Neuronal stem cell (in vitro differentiated cells): ENCODE measurements around the gene IRF2BPL.
A peak's percentile ranks its signal among the peaks of the same experiment; 100 is the strongest.
"Not testable (repeated sequence)": the region's sequence is repeated elsewhere in the genome, so short reads cannot be mapped to it uniquely, and the experiment has no call there.

Source experiments
- DNase-seq: peaks from one replicate; pipeline ENCODE4 v3.0.0-alpha.2; 2013; ENCODE audit warnings: low spot score
- H2AFZ ChIP-seq: one replicate; pipeline ENCODE4 v1.6.1; 2013; ENCODE audit warnings: mild to moderate bottlenecking, low read length, inconsistent platforms
- H2AK5ac ChIP-seq: 2 replicates; pipeline ENCODE4 v1.6.1; 2013; ENCODE audit warnings: low read depth, mild to moderate bottlenecking, inconsistent platforms, low read length, moderate library complexity, mixed read lengths
- H2BK120ac ChIP-seq: 2 replicates; pipeline ENCODE4 v1.6.1; 2013; ENCODE audit warnings: low read depth, mild to moderate bottlenecking, inconsistent platforms, low read length, moderate library complexity, mixed read lengths
- H2BK12ac ChIP-seq: one replicate; pipeline ENCODE4 v1.6.1; 2013; ENCODE audit warnings: low read length, inconsistent platforms
- H2BK15ac ChIP-seq: 2 replicates; pipeline ENCODE4 v1.6.1; 2013; ENCODE audit warnings: mild to moderate bottlenecking, low read length, inconsistent platforms, mixed read lengths
- H2BK5ac ChIP-seq: one replicate; pipeline ENCODE4 v1.6.1; 2013; ENCODE audit warnings: inconsistent platforms, mild to moderate bottlenecking, low read length, moderate library complexity
- H3K14ac ChIP-seq: one replicate; pipeline ENCODE4 v1.6.1; 2013; ENCODE audit warnings: low read length, inconsistent platforms
- H3K18ac ChIP-seq: 2 replicates; pipeline ENCODE4 v1.6.1; 2013; ENCODE audit warnings: low read length, inconsistent platforms
- H3K23ac ChIP-seq: 2 replicates; pipeline ENCODE4 v1.6.1; 2013; ENCODE audit warnings: low read depth, mild to moderate bottlenecking, mixed read lengths, low read length, inconsistent platforms; ENCODE audit not compliant: poor library complexity
- H3K27ac ChIP-seq: replicated peaks from 3 replicates; pipeline ENCODE4 v1.5.1; 2013; ENCODE audit warnings: low read length, inconsistent platforms
- H3K27me3 ChIP-seq, 3 experiments: 2 replicates each; pipeline ENCODE4 v1.6.1; 2013; ENCODE audit warnings: low read length in 3 of 3, mild to moderate bottlenecking in 2 of 3, inconsistent platforms in 1 of 3, low read depth in 1 of 3, mixed read lengths in 1 of 3, moderate library complexity in 1 of 3; ENCODE audit not compliant: control insufficient read depth in 3 of 3, insufficient read depth in 3 of 3
- H3K36me3 ChIP-seq, 2 donors: replicated peaks in 1 of 2; 2 replicates each; pipeline ENCODE4 v1.6.1; 2013; ENCODE audit warnings: low read length in 2 of 2; ENCODE audit not compliant: control insufficient read depth in 2 of 2, insufficient read depth in 2 of 2
- H3K4ac ChIP-seq: 2 replicates; pipeline ENCODE4 v1.6.1; 2013; ENCODE audit warnings: inconsistent platforms, mild to moderate bottlenecking, low read length, moderate library complexity
- H3K4me1 ChIP-seq, 2 donors: 1 replicate in 1 of 2; 2 replicates in 1 of 2; pipeline ENCODE4 v1.6.1; 2013; ENCODE audit warnings: low read length in 2 of 2, low read depth in 1 of 2; ENCODE audit not compliant: control insufficient read depth in 2 of 2, insufficient read depth in 1 of 2
- H3K4me2 ChIP-seq: one replicate; pipeline ENCODE4 v1.6.1; 2013; ENCODE audit warnings: mild to moderate bottlenecking, low read length, inconsistent platforms; ENCODE audit not compliant: insufficient read depth, poor library complexity, severe bottlenecking
- H3K4me3 ChIP-seq, 2 donors: 2 replicates each; pipeline ENCODE4 v1.5.1; 2013; ENCODE audit warnings: low read length in 2 of 2, mild to moderate bottlenecking in 2 of 2, inconsistent platforms in 1 of 2, moderate library complexity in 1 of 2
- H3K79me1 ChIP-seq: one replicate; pipeline ENCODE4 v1.6.1; 2013; ENCODE audit warnings: low read depth, mild to moderate bottlenecking, inconsistent platforms, low read length, moderate library complexity
- H3K9ac ChIP-seq: one replicate; pipeline ENCODE4 v1.6.1; 2013; ENCODE audit warnings: mild to moderate bottlenecking, low read depth, low read length, inconsistent platforms; ENCODE audit not compliant: poor library complexity
- H3K9me3 ChIP-seq, 2 donors: replicated peaks in 1 of 2; 2 replicates each; pipeline versions ENCODE3 to v1.6.1; 2013; ENCODE audit warnings: low read length in 2 of 2, mild to moderate bottlenecking in 2 of 2, inconsistent platforms in 1 of 2, low read depth in 1 of 2, mixed read lengths in 1 of 2, moderate library complexity in 1 of 2; ENCODE audit not compliant: control insufficient read depth in 2 of 2, insufficient read depth in 1 of 2
- H4K8ac ChIP-seq: one replicate; pipeline ENCODE4 v1.6.1; 2013; ENCODE audit warnings: low read depth, mild to moderate bottlenecking, inconsistent platforms, low read length, moderate library complexity
- H4K91ac ChIP-seq: one replicate; pipeline ENCODE4 v1.6.1; 2013; ENCODE audit warnings: low read length, low read depth, mild to moderate bottlenecking, inconsistent platforms; ENCODE audit not compliant: poor library complexity
- WGBS, 2 donors: extraction: QIAGEN DNeasy Blood & Tissue Kit; methylation state at CpG; one replicate each; pipeline ENCODE4 v1.1.7; 2013; ENCODE audit warnings: missing lambda C conversion rate in 2 of 2, mixed read lengths in 1 of 2; ENCODE audit not compliant: insufficient read length in 2 of 2, insufficient replicate concordance in 1 of 2; ENCODE audit errors: extremely low coverage in 2 of 2; 5-methylcytosine and 5-hydroxymethylcytosine counted together

The IRF2BPL gene

DNA sequence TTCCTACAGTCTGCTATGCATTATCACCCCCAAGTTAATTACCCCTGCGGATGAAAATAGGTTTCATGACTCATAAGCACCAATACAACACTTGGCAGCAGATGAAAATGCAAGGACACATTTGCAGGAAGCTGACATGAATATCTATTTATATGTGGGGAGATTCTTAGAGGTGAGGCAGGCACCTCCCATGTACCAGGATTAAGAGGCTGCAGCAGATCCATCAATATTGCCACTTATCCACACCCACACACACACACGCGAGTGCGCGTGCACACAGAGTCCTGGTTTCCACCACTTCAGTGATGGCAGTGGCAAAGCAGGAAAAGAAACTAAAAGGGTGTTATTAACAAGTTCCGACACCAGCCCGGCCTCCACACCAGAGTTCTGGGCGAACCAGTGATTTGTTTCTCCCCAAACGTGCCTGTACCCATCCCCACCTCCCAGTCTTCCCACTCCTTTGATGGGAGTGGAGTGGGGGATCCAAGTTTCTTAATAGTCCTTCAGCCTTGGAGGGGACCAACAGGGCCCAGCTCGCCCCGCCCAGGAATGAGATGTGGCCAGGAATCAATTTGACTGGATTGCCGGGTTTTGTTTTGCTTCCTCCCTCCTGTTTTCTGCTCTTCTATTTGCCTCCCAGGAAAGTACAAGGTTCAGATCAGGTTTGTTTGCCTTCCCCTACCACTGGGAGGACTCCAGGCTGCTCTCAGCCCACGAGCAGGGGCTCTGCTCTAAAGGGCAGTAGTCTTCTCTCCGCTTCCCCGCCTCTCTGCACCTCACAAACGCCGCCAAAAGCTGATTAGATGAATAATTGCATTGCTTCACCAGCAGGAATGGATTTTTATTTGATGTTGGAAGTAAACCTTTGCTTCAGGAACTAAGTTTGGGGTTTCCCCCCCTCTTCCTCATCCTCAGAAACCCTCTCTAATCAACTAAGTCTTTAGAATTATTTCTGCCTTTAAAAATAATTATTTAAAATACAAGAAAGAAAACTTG is 5.2 kb downstream of the IRF2BPL start:
- Histone ChIP-seq H3K18ac (no peak overlapping the region), H3K4me3 (no peak overlapping the region), H2BK12ac (no peak overlapping the region), H3K9ac (no peak overlapping the region), H3K14ac (no peak overlapping the region), H2BK120ac (no peak overlapping the region), H3K9me3 (no peaks in the 10 kb centered on the region), H4K8ac (no peak overlapping the region), H3K4me2 (no peak overlapping the region), H3K36me3 (peaks cover 0 to 32% of the 10 kb centered on the region in 2 donors), H3K27me3 (peaks cover 0 to 24% (median 5%) of the 10 kb centered on the region in 3 experiments), H3K79me1 (peaks cover 18% of the 10 kb centered on the region), H2AFZ (no peak overlapping the region), H2AK5ac (no peak overlapping the region), H3K27ac (peak overlapping the region; percentile 26), H2BK5ac (no peak overlapping the region), H3K23ac (no peak overlapping the region), H3K4ac (no peak overlapping the region), H3K4me1 (peaks cover 24% of the 10 kb centered on the region in 2 donors), H2BK15ac (no peak overlapping the region), H4K91ac (no peak overlapping the region)
- no CpG with 5 or more reads among the region's 17 CpGs for WGBS, 2 donors
- no peak for DNase-seq

DNA sequence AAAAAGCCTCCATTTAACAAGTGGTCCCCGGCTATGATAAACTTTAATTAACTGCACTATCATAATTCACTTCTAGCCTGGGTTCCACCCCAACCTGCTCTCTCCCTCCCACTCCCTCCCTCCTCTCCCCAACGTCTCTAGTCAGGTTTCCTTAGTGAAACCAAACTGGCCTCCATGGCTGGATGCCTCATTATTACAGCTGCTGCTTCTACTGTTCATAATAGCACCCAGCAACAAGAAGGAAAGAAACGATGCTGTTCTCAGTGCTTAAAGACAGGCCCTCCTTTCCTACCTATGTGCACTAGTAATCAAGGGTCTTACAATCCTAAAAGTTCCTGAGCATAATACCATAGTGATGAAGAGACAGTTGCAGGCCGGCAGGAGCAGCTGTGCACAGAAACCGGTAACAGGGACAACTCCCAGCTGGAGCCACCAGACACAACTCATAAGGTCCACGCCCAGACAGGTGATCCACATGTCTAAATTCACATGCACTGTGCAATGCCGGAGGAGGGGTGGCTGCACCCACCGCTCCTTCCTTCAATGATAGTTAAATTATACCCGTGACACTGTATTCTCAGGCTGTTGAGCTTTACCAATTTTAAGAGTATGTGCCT is 6.2 kb downstream of the IRF2BPL start:
- no peak overlapping the region for H2BK15ac ChIP-seq
- DNase-seq = no peak
- no peak overlapping the region for H3K27ac ChIP-seq
- H3K27me3 ChIP-seq = peaks cover 3 to 18% (median 5%) of the 10 kb centered on the region in 3 experiments
- H3K4me1 ChIP-seq = peaks cover 22 to 23% of the 10 kb centered on the region in 2 donors
- no peaks in the 10 kb centered on the region for H3K9me3 ChIP-seq
- no peak overlapping the region for H2AK5ac ChIP-seq
- no peak overlapping the region for H4K91ac ChIP-seq
- no peak overlapping the region for H3K4me2 ChIP-seq
- H2BK120ac ChIP-seq = no peak overlapping the region
- H3K14ac ChIP-seq = no peak overlapping the region
- H3K9ac ChIP-seq = no peak overlapping the region
- no peak overlapping the region for H3K4me3 ChIP-seq
- no peak overlapping the region for H3K4ac ChIP-seq
- peaks cover 0 to 32% of the 10 kb centered on the region in 2 donors for H3K36me3 ChIP-seq
- H2AFZ ChIP-seq = no peak overlapping the region
- WGBS, 2 donors = no CpG with 5 or more reads among the region's 9 CpGs
- H3K79me1 ChIP-seq = peaks cover 13% of the 10 kb centered on the region
- no peak overlapping the region for H3K18ac ChIP-seq
- no peak overlapping the region for H3K23ac ChIP-seq
- H4K8ac ChIP-seq = no peak overlapping the region
- H2BK5ac ChIP-seq = no peak overlapping the region
- no peak overlapping the region for H2BK12ac ChIP-seq

DNA sequence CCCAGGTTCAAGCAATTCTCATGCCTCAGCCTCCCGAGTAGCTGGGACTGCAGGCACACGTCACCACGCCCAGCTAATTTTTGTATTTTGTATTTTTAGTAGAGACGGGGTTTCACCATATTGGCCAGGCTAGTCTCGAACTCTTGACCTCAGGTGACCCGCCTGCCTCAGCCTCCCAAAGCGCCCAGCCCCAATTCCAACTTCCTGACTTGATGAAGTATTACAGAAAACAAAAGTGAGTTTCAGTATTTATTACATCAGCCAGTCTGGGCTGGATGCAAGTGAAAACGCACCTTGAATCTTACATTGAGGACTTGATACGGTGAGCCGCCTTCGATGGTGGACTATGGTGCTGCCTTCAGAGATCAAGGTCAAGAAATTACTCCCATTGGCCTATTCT is 7.1 kb downstream of the IRF2BPL start:
- H2BK5ac ChIP-seq, H2BK120ac ChIP-seq, H3K4ac ChIP-seq, H3K4me2 ChIP-seq, H3K4me3 ChIP-seq, H2BK12ac ChIP-seq, H3K18ac ChIP-seq, H3K9me3 ChIP-seq, H3K14ac ChIP-seq, H3K27ac ChIP-seq, H4K91ac ChIP-seq, DNase-seq, H3K9ac ChIP-seq, H2AFZ ChIP-seq, H3K23ac ChIP-seq, H2AK5ac ChIP-seq, H2BK15ac ChIP-seq, H4K8ac ChIP-seq: not testable (repeated sequence)
- H3K4me1 ChIP-seq = peaks cover 20 to 23% of the 10 kb centered on the region in 2 donors
- H3K27me3 ChIP-seq = peaks cover under 1 to 11% (median 3%) of the 10 kb centered on the region in 3 experiments
- H3K79me1 ChIP-seq = peaks cover 10% of the 10 kb centered on the region
- WGBS, 2 donors = no CpG with 5 or more reads among the region's 11 CpGs
- H3K36me3 ChIP-seq = peaks cover 0 to 29% of the 10 kb centered on the region in 2 donors

DNA sequence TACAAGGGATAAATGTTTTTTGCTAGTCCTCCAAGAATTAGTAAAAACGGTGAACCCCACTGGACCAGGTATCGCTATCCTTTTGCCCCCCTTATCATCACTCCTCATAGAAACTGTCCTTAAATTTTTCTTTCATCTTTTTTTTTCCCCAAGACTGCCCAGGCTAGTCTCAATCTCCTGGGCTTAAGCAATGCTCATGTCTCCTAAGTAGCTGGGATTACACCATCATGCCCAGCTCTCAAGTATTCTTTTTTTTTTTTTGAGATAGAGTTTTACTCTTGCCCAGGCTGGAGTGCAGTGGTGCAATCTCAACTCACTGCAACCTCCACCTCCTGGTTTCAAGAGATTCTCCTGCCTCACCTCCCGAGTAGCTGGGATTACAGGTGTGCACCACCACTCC is 9.7 kb downstream of the IRF2BPL start:
- H3K4ac ChIP-seq = no peak overlapping the region
- H2BK15ac ChIP-seq = no peak overlapping the region
- H3K9ac ChIP-seq = no peak overlapping the region
- H3K4me1 ChIP-seq = peaks cover 14 to 16% of the 10 kb centered on the region in 2 donors
- DNase-seq = no peak
- H3K9me3 ChIP-seq = no peaks in the 10 kb centered on the region
- no peak overlapping the region for H2AFZ ChIP-seq
- H2BK5ac ChIP-seq = no peak overlapping the region
- no peak overlapping the region for H3K27ac ChIP-seq
- H3K79me1 ChIP-seq = no peaks in the 10 kb centered on the region
- no CpG with 5 or more reads among the region's 3 CpGs for WGBS, 2 donors
- H2AK5ac ChIP-seq = no peak overlapping the region
- H3K27me3 ChIP-seq = peaks cover 0 to 3% (median 0%) of the 10 kb centered on the region in 3 experiments
- H4K8ac ChIP-seq = no peak overlapping the region
- no peak overlapping the region for H3K18ac ChIP-seq
- no peak overlapping the region for H3K14ac ChIP-seq
- no peak overlapping the region for H3K23ac ChIP-seq
- peaks cover 0 to 3% of the 10 kb centered on the region in 2 donors for H3K36me3 ChIP-seq
- H2BK12ac ChIP-seq = no peak overlapping the region
- H3K4me2 ChIP-seq = no peak overlapping the region
- no peak overlapping the region for H3K4me3 ChIP-seq
- no peak overlapping the region for H4K91ac ChIP-seq
- H2BK120ac ChIP-seq = no peak overlapping the region
